NT2/D1 (cell line): ENCODE data around the gene MSRB1.

ENCODE experiments used
- DNase-seq: peaks from one replicate; pipeline ENCODE4 v3.0.0-alpha.2; 2011; ENCODE audit warnings: low read depth, low spot score
- H3K27me3 ChIP-seq: 2 replicates; pipeline ENCODE4 v1.6.0; 2011; ENCODE audit warnings: mild to moderate bottlenecking; ENCODE audit not compliant: insufficient read length, insufficient read depth
- H3K36me3 ChIP-seq: 2 replicates; pipeline ENCODE4 v1.6.1; 2011; ENCODE audit warnings: mild to moderate bottlenecking, low read length, mixed read lengths; ENCODE audit not compliant: insufficient read depth, insufficient read length
- H3K4me1 ChIP-seq: 2 replicates; pipeline ENCODE4 v1.5.1; 2011; ENCODE audit not compliant: insufficient read depth, insufficient read length
- H3K4me3 ChIP-seq: 2 replicates; pipeline ENCODE4 v1.5.1; 2011; ENCODE audit warnings: low read depth; ENCODE audit not compliant: insufficient read length
- H3K9ac ChIP-seq: 2 replicates; pipeline ENCODE4 v1.6.0; 2011; ENCODE audit warnings: low read depth; ENCODE audit not compliant: insufficient read length
- H3K9me3 ChIP-seq: 2 replicates; pipeline ENCODE4 v1.5.1; 2011; ENCODE audit warnings: mild to moderate bottlenecking, low read length; ENCODE audit not compliant: insufficient read depth
- SUZ12 ChIP-seq: IDR thresholded peaks from 2 replicates; pipeline ENCODE4 v1.6.1; 2011; ENCODE audit not compliant: insufficient read length, insufficient read depth; ENCODE audit errors: extremely low read depth
- YY1 ChIP-seq: IDR thresholded peaks from 2 replicates; pipeline ENCODE4 v1.6.1; 2011; ENCODE audit not compliant: insufficient read length, insufficient read depth
- ZNF274 ChIP-seq: IDR thresholded peaks from 2 replicates; pipeline ENCODE4 v1.6.1; 2011; ENCODE audit warnings: mild to moderate bottlenecking, low read depth, low read length

MSRB1 gene

DNA sequence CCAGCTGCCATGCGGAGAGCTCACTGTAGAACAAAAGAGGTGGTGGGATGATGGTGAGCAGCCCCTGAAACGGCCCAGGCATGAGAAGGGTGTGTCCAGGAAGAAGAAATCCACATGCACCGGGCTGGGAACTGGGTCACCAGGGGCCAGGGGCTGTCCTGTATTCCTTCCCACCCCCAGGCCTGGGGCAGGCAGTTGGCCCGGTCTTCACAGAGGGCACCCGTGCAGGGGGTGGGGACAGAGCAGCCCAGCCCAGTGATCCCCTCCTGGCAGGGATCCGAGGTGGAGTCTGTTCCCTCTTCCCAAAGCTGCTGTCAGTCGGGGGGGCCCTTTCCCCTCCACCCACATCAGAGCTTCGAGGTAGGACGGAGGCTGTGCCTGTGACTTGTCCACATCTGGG, 34.0 kb downstream of the MSRB1 start:
- no peaks in the 10 kb centered on the region for H3K36me3 ChIP-seq
- H3K4me1 ChIP-seq: peaks cover 33% of the 10 kb centered on the region
- H3K27me3 ChIP-seq: no peaks in the 10 kb centered on the region
- no peak for DNase-seq
- no peak overlapping the region for H3K9ac ChIP-seq
- TF ChIP-seq SUZ12 (no peak), ZNF274 (no peak), YY1 (no peak)
- H3K9me3 ChIP-seq: no peaks in the 10 kb centered on the region
- H3K4me3 ChIP-seq: no peak overlapping the region

- no peaks in the 10 kb centered on the region for H3K9me3 ChIP-seq
- H3K9ac ChIP-seq: no peak overlapping the region
- no peak for TF ChIP-seq SUZ12
- no peak for TF ChIP-seq YY1
- TF ChIP-seq ZNF274: no peak
- H3K4me3 ChIP-seq: no peak overlapping the region
- H3K27me3 ChIP-seq: no peaks in the 10 kb centered on the region
- peaks cover 31% of the 10 kb centered on the region for H3K4me1 ChIP-seq
- no peak for DNase-seq
- no peaks in the 10 kb centered on the region for H3K36me3 ChIP-seq
Observed at GRCh38 chr16:1908184-1908583, 34.8 kb downstream of the MSRB1 start.

DNA sequence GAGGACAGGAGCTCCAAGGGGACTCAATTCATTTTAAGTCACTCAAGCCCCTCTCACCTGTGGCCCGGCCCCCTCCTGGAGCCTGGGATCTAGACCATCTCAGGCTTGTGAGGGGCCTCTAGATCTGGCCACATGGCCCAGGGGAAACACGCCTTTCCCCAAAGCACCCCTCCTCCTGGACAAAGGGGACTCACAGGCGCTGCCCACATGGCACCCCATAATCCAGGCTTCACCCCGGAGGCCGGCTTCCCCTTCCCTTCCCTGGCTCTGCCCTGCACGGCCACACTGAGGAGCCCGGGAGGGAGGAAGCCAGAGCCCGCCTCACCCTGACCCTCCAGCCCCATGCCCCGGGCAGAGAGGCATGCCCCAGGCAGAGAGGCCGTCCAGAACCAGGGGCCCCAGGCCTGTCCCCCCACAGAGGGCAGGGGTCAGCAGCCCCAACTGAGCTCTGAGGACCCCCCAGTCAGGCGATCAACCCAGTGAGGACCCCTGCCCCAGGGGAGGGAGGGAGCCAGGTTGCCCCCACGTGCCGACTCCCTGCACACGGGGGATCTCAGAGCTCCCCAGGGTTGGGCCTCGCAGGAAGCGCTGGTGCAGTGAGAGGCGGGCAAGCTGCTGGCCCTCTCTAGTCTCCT, 35.7 kb downstream of the MSRB1 start:
- H3K4me1 ChIP-seq: peaks cover 36% of the 10 kb centered on the region
- TF ChIP-seq SUZ12 (no peak), ZNF274 (no peak)
- DNase-seq: no peak

DNA sequence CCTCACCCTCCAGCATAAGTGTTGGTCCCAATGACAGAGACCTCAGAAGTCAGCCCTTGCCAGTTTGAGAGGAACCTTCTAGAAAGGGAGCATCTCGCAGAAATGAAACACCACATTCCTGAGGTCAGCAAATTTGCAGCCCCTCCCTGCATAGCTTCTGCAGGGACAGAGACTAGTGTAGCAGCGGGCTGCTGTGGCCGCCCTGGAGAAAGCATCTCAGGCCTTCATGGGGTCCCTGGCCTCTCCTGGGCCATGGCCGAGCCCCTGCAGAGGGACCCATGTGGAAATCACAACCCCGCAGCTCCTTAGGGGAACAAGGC, 36.2 kb downstream of the MSRB1 start:
- Histone ChIP-seq H3K27me3 (no peaks in the 10 kb centered on the region), H3K36me3 (no peaks in the 10 kb centered on the region), H3K9ac (no peak overlapping the region), H3K4me1 (peaks cover 36% of the 10 kb centered on the region), H3K9me3 (no peaks in the 10 kb centered on the region), H3K4me3 (no peak overlapping the region)
- TF ChIP-seq YY1: no peak
- TF ChIP-seq ZNF274: no peak
- TF ChIP-seq SUZ12: no peak
- no peak for DNase-seq

More for the DNA sequence above, 35.7 kb downstream of the MSRB1 start:
- Histone ChIP-seq H3K4me3 (no peak overlapping the region), H3K27me3 (no peaks in the 10 kb centered on the region), H3K9ac (peak overlapping the region; percentile 24), H3K9me3 (no peaks in the 10 kb centered on the region), H3K36me3 (no peaks in the 10 kb centered on the region)

DNA sequence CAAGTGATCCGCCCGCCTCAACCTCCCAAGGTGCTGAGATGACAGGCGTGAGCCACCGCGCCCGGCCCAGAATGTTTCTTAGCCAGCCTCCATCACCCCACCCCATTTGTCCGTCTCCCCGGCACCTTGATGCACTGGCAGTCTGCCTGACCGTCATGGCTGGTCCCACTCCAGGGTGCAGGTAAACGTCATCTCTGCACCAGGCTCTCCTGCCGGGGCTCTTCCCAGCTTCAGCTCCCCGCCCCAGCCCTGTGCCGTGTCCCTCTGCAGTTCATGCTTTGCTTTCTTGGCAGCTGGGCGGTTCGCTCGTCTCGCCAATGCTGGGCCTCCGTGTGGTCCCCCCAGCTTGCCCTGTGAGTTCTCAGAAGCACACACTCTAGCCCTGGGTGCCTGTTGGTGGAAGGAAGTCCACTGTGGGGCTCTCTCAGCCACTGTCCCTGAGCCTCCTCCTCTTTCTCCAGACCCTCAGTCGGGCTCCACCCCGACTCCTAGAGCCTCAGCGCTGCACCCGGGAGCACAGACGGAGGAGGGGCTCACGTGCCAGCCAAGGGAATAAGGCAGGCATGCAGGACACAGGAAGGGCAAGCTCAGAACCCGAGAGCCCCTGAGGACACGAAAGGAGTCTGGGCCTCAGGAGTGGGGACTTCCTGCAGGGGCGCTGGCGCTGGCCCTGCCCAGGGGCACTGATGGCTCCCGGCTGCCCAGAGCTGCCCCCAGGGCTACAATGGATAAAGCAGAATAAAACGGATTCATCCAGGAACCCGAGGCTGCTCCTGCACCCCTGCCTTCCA, 36.7 kb downstream of the MSRB1 start:
- Histone ChIP-seq H3K4me3 (no peak overlapping the region), H3K27me3 (no peaks in the 10 kb centered on the region), H3K36me3 (no peaks in the 10 kb centered on the region), H3K4me1 (peaks cover 34% of the 10 kb centered on the region), H3K9me3 (no peaks in the 10 kb centered on the region), H3K9ac (peak overlapping the region; percentile 13)
- no peak for TF ChIP-seq ZNF274
- no peak for TF ChIP-seq SUZ12
- no peak for TF ChIP-seq YY1
- no peak for DNase-seq

- no peak overlapping the region for H3K4me3 ChIP-seq
- DNase-seq: no peak
Observed at GRCh38 chr16:1903845-1904840, 38.9 kb downstream of the MSRB1 start.

More at GRCh38 chr16:1903845-1904840, 38.9 kb downstream of the MSRB1 start:
- H3K36me3 ChIP-seq: no peaks in the 10 kb centered on the region
- H3K4me1 ChIP-seq: peaks cover 28% of the 10 kb centered on the region
- H3K9ac ChIP-seq: peak overlapping the region; percentile 17
- TF ChIP-seq YY1 (no peak), SUZ12 (no peak), ZNF274 (no peak)
- H3K27me3 ChIP-seq: no peaks in the 10 kb centered on the region
- no peaks in the 10 kb centered on the region for H3K9me3 ChIP-seq
